GM10266 (cell line): Measurements from ENCODE around the gene MIA2.
"Not testable (repeated sequence)": the region's sequence is repeated elsewhere in the genome, so short reads cannot be mapped to it uniquely, and the experiment has no call there.

Experiments used
- DNase-seq: peaks from one replicate; pipeline ENCODE4 v3.0.0; 2012; ENCODE audit errors: extremely low spot score
- CTCF ChIP-seq: IDR thresholded peaks from 2 replicates; pipeline ENCODE4 v1.5.1; 2012; ENCODE audit warnings: mild to moderate bottlenecking, low read depth; ENCODE audit not compliant: control insufficient read depth, insufficient read depth; ENCODE audit errors: missing control alignments

The MIA2 gene, protein sequence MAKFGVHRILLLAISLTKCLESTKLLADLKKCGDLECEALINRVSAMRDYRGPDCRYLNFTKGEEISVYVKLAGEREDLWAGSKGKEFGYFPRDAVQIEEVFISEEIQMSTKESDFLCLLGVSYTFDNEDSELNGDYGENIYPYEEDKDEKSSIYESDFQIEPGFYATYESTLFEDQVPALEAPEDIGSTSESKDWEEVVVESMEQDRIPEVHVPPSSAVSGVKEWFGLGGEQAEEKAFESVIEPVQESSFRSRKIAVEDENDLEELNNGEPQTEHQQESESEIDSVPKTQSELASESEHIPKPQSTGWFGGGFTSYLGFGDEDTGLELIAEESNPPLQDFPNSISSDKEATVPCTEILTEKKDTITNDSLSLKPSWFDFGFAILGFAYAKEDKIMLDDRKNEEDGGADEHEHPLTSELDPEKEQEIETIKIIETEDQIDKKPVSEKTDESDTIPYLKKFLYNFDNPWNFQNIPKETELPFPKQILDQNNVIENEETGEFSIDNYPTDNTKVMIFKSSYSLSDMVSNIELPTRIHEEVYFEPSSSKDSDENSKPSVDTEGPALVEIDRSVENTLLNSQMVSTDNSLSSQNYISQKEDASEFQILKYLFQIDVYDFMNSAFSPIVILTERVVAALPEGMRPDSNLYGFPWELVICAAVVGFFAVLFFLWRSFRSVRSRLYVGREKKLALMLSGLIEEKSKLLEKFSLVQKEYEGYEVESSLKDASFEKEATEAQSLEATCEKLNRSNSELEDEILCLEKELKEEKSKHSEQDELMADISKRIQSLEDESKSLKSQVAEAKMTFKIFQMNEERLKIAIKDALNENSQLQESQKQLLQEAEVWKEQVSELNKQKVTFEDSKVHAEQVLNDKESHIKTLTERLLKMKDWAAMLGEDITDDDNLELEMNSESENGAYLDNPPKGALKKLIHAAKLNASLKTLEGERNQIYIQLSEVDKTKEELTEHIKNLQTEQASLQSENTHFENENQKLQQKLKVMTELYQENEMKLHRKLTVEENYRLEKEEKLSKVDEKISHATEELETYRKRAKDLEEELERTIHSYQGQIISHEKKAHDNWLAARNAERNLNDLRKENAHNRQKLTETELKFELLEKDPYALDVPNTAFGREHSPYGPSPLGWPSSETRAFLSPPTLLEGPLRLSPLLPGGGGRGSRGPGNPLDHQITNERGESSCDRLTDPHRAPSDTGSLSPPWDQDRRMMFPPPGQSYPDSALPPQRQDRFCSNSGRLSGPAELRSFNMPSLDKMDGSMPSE (N-terminal part only)

DNA sequence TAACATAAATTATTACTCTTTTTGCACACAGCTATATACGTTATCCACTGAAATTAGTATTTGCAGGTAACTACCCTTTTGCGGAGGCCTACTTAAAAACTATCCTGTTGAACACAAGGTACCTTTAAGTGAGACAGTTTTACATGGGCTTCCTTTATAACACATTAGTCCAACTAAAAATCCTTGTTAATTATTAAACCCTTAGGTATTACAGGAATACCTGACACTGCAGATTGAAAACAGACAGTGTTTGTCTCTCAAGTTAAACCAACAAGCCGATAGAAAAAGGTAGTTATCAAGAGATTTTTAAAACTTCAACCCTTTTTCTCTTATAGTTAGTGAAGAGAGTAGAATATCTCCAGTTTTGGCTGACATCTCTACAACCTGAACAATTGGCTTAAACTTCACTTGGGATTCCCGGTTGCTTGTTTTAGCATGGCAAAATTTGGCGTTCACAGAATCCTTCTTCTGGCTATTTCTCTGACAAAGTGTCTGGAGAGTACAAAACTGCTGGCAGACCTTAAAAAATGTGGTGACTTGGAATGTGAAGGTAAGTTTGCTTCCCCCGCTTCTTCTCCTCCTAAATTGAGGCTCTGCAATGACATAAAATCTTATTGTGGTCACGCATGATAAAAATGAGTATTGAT is at the start of gene MIA2:
TSS of gene MIA2 (plus strand) at position 236 of the 647 bp plus-strand sequence. CDS start at position 436, 200 bp downstream.
- no peak for TF ChIP-seq CTCF
- DNase-seq, result no peak

DNA sequence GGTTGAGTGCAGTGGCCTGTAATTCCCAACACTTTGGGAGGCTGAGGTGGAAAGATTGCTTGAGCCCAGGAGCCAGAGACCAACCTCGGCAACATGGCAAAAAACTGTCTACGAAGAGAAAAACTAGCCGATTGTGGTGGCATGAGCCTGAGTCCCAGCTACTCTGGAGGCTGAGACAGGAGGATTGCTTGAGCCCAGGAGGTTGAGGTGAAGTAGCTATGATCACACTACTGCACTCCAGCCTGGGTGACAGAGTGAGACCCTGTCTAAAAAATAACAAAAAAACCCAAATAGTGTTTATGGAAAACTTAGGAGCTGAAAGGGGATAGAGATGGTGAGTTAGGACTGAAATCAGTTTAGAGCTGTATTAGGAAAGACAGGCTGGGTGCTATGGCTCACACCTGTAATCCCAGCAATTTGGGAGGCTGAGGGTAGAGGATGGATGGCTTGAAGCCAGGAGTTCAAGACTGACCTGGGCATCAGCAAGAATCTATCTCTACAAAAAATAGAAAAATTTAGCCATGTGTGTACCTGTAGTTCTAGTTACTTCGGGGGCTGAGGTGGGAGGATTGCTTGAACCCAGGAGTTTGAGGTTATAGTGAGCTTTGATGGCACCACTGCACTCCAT is 49.0 kb upstream of the MIA2 start:
- no peak for DNase-seq
- TF ChIP-seq CTCF, result no peak

DNA sequence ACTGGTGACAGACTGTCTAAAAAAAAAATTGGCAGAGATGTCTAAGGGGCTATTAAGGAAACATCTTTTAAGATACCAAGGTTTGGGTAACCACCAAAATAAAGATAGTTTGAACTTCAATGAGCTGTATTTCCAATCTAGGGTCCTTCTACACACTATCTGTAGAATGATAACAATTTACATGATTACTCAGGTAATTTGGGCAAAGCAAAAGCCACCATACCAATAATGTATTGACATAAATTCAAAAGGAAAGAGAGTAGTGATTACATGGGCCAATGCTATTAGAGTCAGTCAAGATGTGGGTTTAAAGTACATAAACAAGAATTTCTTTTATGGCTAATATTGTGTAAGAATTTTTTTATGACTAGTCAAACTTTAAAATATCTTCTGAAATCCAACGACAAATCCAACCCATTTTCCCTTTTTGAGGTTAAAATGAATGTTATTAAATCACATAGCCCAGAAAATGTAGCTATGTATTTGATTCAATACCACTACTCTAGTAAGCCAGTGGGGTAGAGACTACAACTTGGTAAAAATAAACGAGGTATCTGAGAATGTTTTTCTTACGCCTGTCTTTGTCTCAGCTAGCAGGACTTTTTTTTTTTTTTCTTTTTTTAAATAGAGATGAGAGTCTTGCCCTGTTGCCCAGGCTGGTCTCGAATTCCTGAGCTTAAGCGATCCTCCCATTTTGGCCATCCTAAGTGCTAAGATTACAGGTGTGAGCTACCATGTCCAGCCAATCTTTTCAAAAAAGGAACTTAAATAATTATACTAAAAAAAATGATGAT is 48.3 kb upstream of the MIA2 start:
- DNase-seq, result no peak
- no peak for TF ChIP-seq CTCF

- DNase-seq, result no peak
- TF ChIP-seq CTCF, result no peak
These were observed 46.7 kb upstream of the MIA2 start for GRCh38 chr14:39186941-39187525.

- TF ChIP-seq CTCF, result no peak
- DNase-seq, result no peak
These were observed 29.8 kb upstream of the MIA2 start for GRCh38 chr14:39203659-39204606.

GRCh38 chr14:39207430-39207829 is 26.3 kb upstream of the MIA2 start:
- DNase-seq, result not testable (repeated sequence)
